ENCODE results near the gene TBCEL.

The TBCEL gene

GRCh38 chr11:121082219-121082618 lies 58.3 kb downstream of the TBCEL start:
- Histone ChIP-seq H3K36me3 (ENCODE audit: control insufficient read depth, insufficient read depth, low read length) (no peaks in the 10 kb centered on the region), H3K56ac (ENCODE audit: low read length) (no peak overlapping the region), H3K79me1 (ENCODE audit: low read length) (no peaks in the 10 kb centered on the region), H2BK15ac (replicated peaks; ENCODE audit: low read depth) (no peak overlapping the region), H3K27me3 (ENCODE audit: insufficient read depth, low read length, poor library complexity) (no peaks in the 10 kb centered on the region), H3K4ac (ENCODE audit: low read depth, low read length) (no peak overlapping the region), H3K4me2 (ENCODE audit: low read length) (no peak overlapping the region), H3K79me2 (ENCODE audit: control insufficient read depth, insufficient read depth, low read length) (no peaks in the 10 kb centered on the region), H2AK5ac (ENCODE audit: low read length) (no peak overlapping the region), H3K4me3 (ENCODE audit: low read length) (no peak overlapping the region), H3K18ac (ENCODE audit: low read length) (no peak overlapping the region), H3K27ac (ENCODE audit: low read depth, low read length) (no peak overlapping the region), H3K23ac (ENCODE audit: low read length) (no peak overlapping the region), H2BK120ac (ENCODE audit: low read depth, low read length) (no peak overlapping the region), H4K5ac (ENCODE audit: low read length) (no peak overlapping the region), H3K4me1 (ENCODE audit: control insufficient read depth, low read depth, low read length) (no peaks in the 10 kb centered on the region), H2BK5ac (ENCODE audit: low read length) (no peak overlapping the region), H4K8ac (ENCODE audit: low read depth, low read length) (no peak overlapping the region), H3K9ac (ENCODE audit: low read length) (no peak overlapping the region)
- DNase-seq, result no peak
- WGBS (ENCODE audit: extremely low coverage, insufficient coverage, low lambda C conversion rate), result no CpG with 5 or more reads among the region's 1 CpG

GRCh38 chr11:121082670-121083069 lies 58.8 kb downstream of the TBCEL start:
- Histone ChIP-seq H3K9ac (ENCODE audit: low read length) (no peak overlapping the region), H3K4me2 (ENCODE audit: low read length) (no peak overlapping the region), H3K23ac (ENCODE audit: low read length) (no peak overlapping the region), H3K79me1 (ENCODE audit: low read length) (no peaks in the 10 kb centered on the region), H3K4me1 (ENCODE audit: control insufficient read depth, low read depth, low read length) (no peaks in the 10 kb centered on the region), H3K4me3 (ENCODE audit: low read length) (no peak overlapping the region), H4K5ac (ENCODE audit: low read length) (no peak overlapping the region), H3K4ac (ENCODE audit: low read depth, low read length) (no peak overlapping the region), H3K27ac (ENCODE audit: low read depth, low read length) (no peak overlapping the region), H2BK15ac (replicated peaks; ENCODE audit: low read depth) (no peak overlapping the region), H3K56ac (ENCODE audit: low read length) (no peak overlapping the region), H2AK5ac (ENCODE audit: low read length) (no peak overlapping the region), H3K27me3 (ENCODE audit: insufficient read depth, low read length, poor library complexity) (no peaks in the 10 kb centered on the region), H3K18ac (ENCODE audit: low read length) (no peak overlapping the region), H3K36me3 (ENCODE audit: control insufficient read depth, insufficient read depth, low read length) (no peaks in the 10 kb centered on the region), H2BK120ac (ENCODE audit: low read depth, low read length) (no peak overlapping the region), H2BK5ac (ENCODE audit: low read length) (no peak overlapping the region), H3K79me2 (ENCODE audit: control insufficient read depth, insufficient read depth, low read length) (no peaks in the 10 kb centered on the region), H4K8ac (ENCODE audit: low read depth, low read length) (no peak overlapping the region)
- no CpG with 5 or more reads among the region's 1 CpG for WGBS (ENCODE audit: extremely low coverage, insufficient coverage, low lambda C conversion rate)
- peak; percentile 66 for DNase-seq

- H3K4ac ChIP-seq (ENCODE audit: low read depth, low read length), result no peak overlapping the region
- H3K56ac ChIP-seq (ENCODE audit: low read length), result no peak overlapping the region
- no peak overlapping the region for H3K9ac ChIP-seq (ENCODE audit: low read length)
- no peak overlapping the region for H4K5ac ChIP-seq (ENCODE audit: low read length)
- no peak overlapping the region for H3K4me3 ChIP-seq (ENCODE audit: low read length)
- no peak overlapping the region for H2BK15ac ChIP-seq (replicated peaks; ENCODE audit: low read depth)
- H2BK5ac ChIP-seq (ENCODE audit: low read length), result no peak overlapping the region
- no peaks in the 10 kb centered on the region for H3K36me3 ChIP-seq (ENCODE audit: control insufficient read depth, insufficient read depth, low read length)
- H3K27me3 ChIP-seq (ENCODE audit: insufficient read depth, low read length, poor library complexity), result no peaks in the 10 kb centered on the region
- no peaks in the 10 kb centered on the region for H3K79me1 ChIP-seq (ENCODE audit: low read length)
- WGBS (ENCODE audit: extremely low coverage, insufficient coverage, low lambda C conversion rate), result no CpG with 5 or more reads among the region's 4 CpGs
- no peaks in the 10 kb centered on the region for H3K79me2 ChIP-seq (ENCODE audit: control insufficient read depth, insufficient read depth, low read length)
- DNase-seq, result no peak
- H3K4me2 ChIP-seq (ENCODE audit: low read length), result no peak overlapping the region
- H2AK5ac ChIP-seq (ENCODE audit: low read length), result no peak overlapping the region
- H3K27ac ChIP-seq (ENCODE audit: low read depth, low read length), result no peak overlapping the region
- H4K8ac ChIP-seq (ENCODE audit: low read depth, low read length), result no peak overlapping the region
- H3K18ac ChIP-seq (ENCODE audit: low read length), result no peak overlapping the region
- H2BK120ac ChIP-seq (ENCODE audit: low read depth, low read length), result no peak overlapping the region
- H3K23ac ChIP-seq (ENCODE audit: low read length), result no peak overlapping the region
- H3K4me1 ChIP-seq (ENCODE audit: control insufficient read depth, low read depth, low read length), result no peaks in the 10 kb centered on the region
Measured at GRCh38 chr11:121086866-121087265, 63.0 kb downstream of the TBCEL start.

GRCh38 chr11:121089566-121089965 lies 65.7 kb downstream of the TBCEL start:
- Histone ChIP-seq H3K4me1 (ENCODE audit: control insufficient read depth, low read depth, low read length) (no peaks in the 10 kb centered on the region), H3K79me2 (ENCODE audit: control insufficient read depth, insufficient read depth, low read length) (no peaks in the 10 kb centered on the region), H2BK5ac (ENCODE audit: low read length) (no peak overlapping the region), H2AK5ac (ENCODE audit: low read length) (no peak overlapping the region), H4K5ac (ENCODE audit: low read length) (no peak overlapping the region), H3K27ac (ENCODE audit: low read depth, low read length) (no peak overlapping the region), H3K56ac (ENCODE audit: low read length) (no peak overlapping the region), H3K23ac (ENCODE audit: low read length) (no peak overlapping the region), H4K8ac (ENCODE audit: low read depth, low read length) (no peak overlapping the region), H3K18ac (ENCODE audit: low read length) (no peak overlapping the region), H2BK15ac (replicated peaks; ENCODE audit: low read depth) (no peak overlapping the region), H3K27me3 (ENCODE audit: insufficient read depth, low read length, poor library complexity) (no peaks in the 10 kb centered on the region), H3K36me3 (ENCODE audit: control insufficient read depth, insufficient read depth, low read length) (no peaks in the 10 kb centered on the region), H3K9ac (ENCODE audit: low read length) (no peak overlapping the region), H3K79me1 (ENCODE audit: low read length) (no peaks in the 10 kb centered on the region), H3K4ac (ENCODE audit: low read depth, low read length) (no peak overlapping the region), H2BK120ac (ENCODE audit: low read depth, low read length) (no peak overlapping the region), H3K4me2 (ENCODE audit: low read length) (no peak overlapping the region), H3K4me3 (ENCODE audit: low read length) (no peak overlapping the region)
- no CpG with 5 or more reads among the region's 1 CpG for WGBS (ENCODE audit: extremely low coverage, insufficient coverage, low lambda C conversion rate)
- no peak for DNase-seq

GRCh38 chr11:121090145-121090721 lies 66.3 kb downstream of the TBCEL start:
- Histone ChIP-seq H3K4me2 (ENCODE audit: low read length) (no peak overlapping the region), H2BK120ac (ENCODE audit: low read depth, low read length) (no peak overlapping the region), H3K4me1 (ENCODE audit: control insufficient read depth, low read depth, low read length) (no peaks in the 10 kb centered on the region), H2AK5ac (ENCODE audit: low read length) (no peak overlapping the region), H3K27me3 (ENCODE audit: insufficient read depth, low read length, poor library complexity) (no peaks in the 10 kb centered on the region), H4K8ac (ENCODE audit: low read depth, low read length) (no peak overlapping the region), H3K79me2 (ENCODE audit: control insufficient read depth, insufficient read depth, low read length) (no peaks in the 10 kb centered on the region), H3K9ac (ENCODE audit: low read length) (no peak overlapping the region), H3K36me3 (ENCODE audit: control insufficient read depth, insufficient read depth, low read length) (no peaks in the 10 kb centered on the region), H3K27ac (ENCODE audit: low read depth, low read length) (no peak overlapping the region), H2BK5ac (ENCODE audit: low read length) (no peak overlapping the region), H3K4me3 (ENCODE audit: low read length) (no peak overlapping the region), H3K23ac (ENCODE audit: low read length) (no peak overlapping the region), H4K5ac (ENCODE audit: low read length) (no peak overlapping the region), H3K79me1 (ENCODE audit: low read length) (no peaks in the 10 kb centered on the region), H3K56ac (ENCODE audit: low read length) (no peak overlapping the region), H3K4ac (ENCODE audit: low read depth, low read length) (no peak overlapping the region), H2BK15ac (replicated peaks; ENCODE audit: low read depth) (no peak overlapping the region), H3K18ac (ENCODE audit: low read length) (no peak overlapping the region)
- no peak for DNase-seq
- no CpG with 5 or more reads among the region's 5 CpGs for WGBS (ENCODE audit: extremely low coverage, insufficient coverage, low lambda C conversion rate)

- H2BK120ac ChIP-seq (ENCODE audit: low read depth, low read length), result no peak overlapping the region
- H3K23ac ChIP-seq (ENCODE audit: low read length), result no peak overlapping the region
- no peak overlapping the region for H4K5ac ChIP-seq (ENCODE audit: low read length)
- no peaks in the 10 kb centered on the region for H3K27me3 ChIP-seq (ENCODE audit: insufficient read depth, low read length, poor library complexity)
- H2BK5ac ChIP-seq (ENCODE audit: low read length), result no peak overlapping the region
- H3K36me3 ChIP-seq (ENCODE audit: control insufficient read depth, insufficient read depth, low read length), result no peaks in the 10 kb centered on the region
- H3K18ac ChIP-seq (ENCODE audit: low read length), result no peak overlapping the region
- H3K4me3 ChIP-seq (ENCODE audit: low read length), result no peak overlapping the region
- no peak overlapping the region for H3K4me2 ChIP-seq (ENCODE audit: low read length)
- H3K79me1 ChIP-seq (ENCODE audit: low read length), result no peaks in the 10 kb centered on the region
- no peak overlapping the region for H2AK5ac ChIP-seq (ENCODE audit: low read length)
- H4K8ac ChIP-seq (ENCODE audit: low read depth, low read length), result no peak overlapping the region
- WGBS (ENCODE audit: extremely low coverage, insufficient coverage, low lambda C conversion rate), result no CpG with 5 or more reads among the region's 3 CpGs
- no peak overlapping the region for H3K27ac ChIP-seq (ENCODE audit: low read depth, low read length)
- no peak overlapping the region for H3K4ac ChIP-seq (ENCODE audit: low read depth, low read length)
- no peaks in the 10 kb centered on the region for H3K4me1 ChIP-seq (ENCODE audit: control insufficient read depth, low read depth, low read length)
- DNase-seq, result no peak
- H2BK15ac ChIP-seq (replicated peaks; ENCODE audit: low read depth), result no peak overlapping the region
- no peaks in the 10 kb centered on the region for H3K79me2 ChIP-seq (ENCODE audit: control insufficient read depth, insufficient read depth, low read length)
- H3K56ac ChIP-seq (ENCODE audit: low read length), result no peak overlapping the region
- no peak overlapping the region for H3K9ac ChIP-seq (ENCODE audit: low read length)
Measured at GRCh38 chr11:121091492-121092152, 67.7 kb downstream of the TBCEL start.
